ENCODE measurements around the gene UBQLN3.

The UBQLN3 gene

GRCh38 chr11:5505363-5506048 lies 4.3 kb downstream of the UBQLN3 start:
- no peak for DNase-seq (ENCODE audit: low read depth)

- DNase-seq (ENCODE audit: low read depth): no peak
These were observed 5.3 kb downstream of the UBQLN3 start for GRCh38 chr11:5504403-5504921.

- DNase-seq (ENCODE audit: low read depth): no peak
These were observed 9.4 kb downstream of the UBQLN3 start for GRCh38 chr11:5500393-5500801.

GRCh38 chr11:5499671-5500070 lies 10.1 kb downstream of the UBQLN3 start:
- DNase-seq (ENCODE audit: low read depth): no peak

DNA sequence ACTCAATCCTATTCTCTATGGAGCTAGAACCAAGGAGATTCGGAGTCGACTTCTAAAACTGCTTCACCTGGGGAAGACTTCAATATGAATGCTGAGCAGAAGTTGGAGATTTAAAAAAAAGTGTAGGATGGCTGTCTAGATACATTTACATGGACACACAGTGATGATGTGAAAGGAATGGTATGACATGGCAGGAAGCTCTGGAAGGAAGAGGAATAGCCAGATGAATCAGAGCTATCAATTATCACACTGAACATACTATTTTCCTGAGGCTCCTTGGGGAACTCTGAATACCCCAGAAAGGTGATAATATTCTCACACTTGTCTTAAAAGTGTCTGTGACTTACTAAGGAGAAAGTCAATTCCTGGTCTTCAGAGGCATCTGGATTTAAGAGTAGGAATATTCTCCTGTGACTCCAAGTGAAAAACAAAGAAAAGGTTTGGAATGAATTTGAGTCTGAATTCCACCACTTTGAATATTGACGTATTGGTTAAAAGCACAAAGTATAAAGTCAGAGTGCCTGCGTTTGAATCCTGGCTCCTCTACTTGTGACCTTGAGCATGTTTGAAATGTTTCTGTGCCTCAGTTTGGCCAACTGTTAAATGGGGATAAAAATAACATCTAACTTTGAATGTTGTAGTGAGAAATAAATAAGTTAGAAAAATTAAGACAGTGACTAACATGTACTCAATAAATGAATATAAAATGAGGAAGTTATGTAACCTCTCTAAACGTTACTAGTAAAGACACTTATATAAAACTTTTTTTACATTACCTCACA lies 20.0 kb downstream of the UBQLN3 start:
- no peak for DNase-seq (ENCODE audit: low read depth)

DNA sequence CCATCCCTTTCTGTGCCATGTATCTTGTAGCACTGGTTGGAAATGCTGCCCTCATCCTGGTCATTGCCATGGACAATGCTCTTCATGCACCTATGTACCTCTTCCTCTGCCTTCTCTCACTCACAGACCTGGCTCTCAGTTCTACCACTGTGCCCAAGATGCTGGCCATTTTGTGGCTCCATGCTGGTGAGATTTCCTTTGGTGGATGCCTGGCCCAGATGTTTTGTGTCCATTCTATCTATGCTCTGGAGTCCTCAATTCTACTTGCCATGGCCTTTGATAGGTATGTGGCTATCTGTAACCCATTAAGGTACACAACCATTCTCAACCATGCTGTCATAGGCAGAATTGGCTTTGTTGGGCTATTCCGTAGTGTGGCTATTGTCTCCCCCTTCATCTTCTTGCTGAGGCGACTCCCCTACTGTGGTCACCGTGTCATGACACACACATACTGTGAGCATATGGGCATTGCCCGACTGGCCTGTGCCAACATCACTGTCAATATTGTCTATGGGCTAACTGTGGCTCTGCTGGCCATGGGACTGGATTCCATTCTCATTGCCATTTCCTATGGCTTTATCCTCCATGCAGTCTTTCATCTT lies 20.9 kb downstream of the UBQLN3 start:
- no peak for DNase-seq (ENCODE audit: low read depth)

DNA sequence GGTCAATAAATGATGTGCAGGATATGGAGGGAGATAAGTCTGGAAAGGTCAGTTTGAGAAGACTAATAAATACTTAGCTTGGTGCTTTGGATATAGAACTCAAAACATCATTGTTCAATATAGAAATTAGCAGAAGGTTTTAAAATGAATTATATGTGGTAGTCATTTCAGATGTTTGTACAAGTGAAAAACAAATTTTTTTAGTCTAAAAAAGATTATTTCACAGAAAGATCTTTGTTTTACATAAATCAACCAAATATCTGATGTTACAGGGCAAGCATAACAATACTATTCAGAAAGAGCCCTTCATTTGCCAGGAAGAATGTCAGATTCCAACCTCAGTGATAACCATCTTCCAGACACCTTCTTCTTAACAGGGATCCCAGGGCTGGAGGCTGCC lies 21.4 kb downstream of the UBQLN3 start, which contains the start of gene OR52D1:
OR52D1 (plus strand) TSS at position 301 of the 400 bp plus-strand sequence; CDS start at position 323, 22 bp downstream.
- DNase-seq (ENCODE audit: low read depth): no peak

DNA sequence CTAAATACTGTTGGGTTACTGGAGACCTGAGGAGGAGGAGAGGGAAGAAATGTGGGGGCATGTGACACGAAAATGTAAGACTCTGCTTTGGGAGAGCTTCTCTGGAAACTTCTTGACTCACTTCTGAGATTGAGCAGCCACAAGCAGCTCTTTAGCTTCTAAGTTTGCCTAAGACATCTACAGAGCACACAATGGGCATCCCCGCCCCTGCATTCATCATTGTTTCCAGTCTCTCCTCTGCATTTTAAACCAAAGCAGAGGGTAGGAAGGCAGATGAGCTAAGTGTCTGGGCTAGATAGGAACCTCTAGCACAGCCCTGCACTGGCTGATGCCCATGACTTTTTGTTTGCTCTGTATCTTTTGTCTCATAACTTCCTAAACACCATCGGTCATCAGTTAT lies 23.3 kb downstream of the UBQLN3 start:
- no peak for DNase-seq (ENCODE audit: low read depth)

GRCh38 chr11:5486003-5486402 lies 23.8 kb downstream of the UBQLN3 start:
- no peak for DNase-seq (ENCODE audit: low read depth)

- peak; percentile 34 for DNase-seq (ENCODE audit: low read depth)
These were observed 33.5 kb downstream of the UBQLN3 start for GRCh38 chr11:5476186-5476819.

- no peak for DNase-seq (ENCODE audit: low read depth)
These were observed 35.8 kb downstream of the UBQLN3 start for GRCh38 chr11:5473921-5474320.

DNA sequence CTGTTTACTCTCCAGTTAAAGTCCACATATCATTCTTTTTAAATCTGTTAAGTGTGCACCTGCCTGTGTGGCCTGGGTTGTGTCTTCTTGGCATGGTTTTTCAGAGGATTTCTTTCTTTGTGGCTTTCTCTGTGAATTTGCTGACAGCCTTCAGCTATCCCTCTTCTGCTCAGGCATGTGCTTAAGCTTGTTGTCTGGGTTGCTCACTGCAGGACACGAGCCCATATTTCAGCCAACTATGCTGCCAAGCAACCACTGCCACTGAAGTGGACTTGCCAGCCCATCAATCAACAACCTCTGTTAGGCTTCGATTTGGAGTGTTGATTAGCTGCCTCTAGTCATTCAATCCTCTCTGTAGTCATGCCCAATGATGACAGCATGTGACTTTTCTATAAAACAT lies 42.2 kb downstream of the UBQLN3 start:
- no peak for DNase-seq (ENCODE audit: low read depth)

DNA sequence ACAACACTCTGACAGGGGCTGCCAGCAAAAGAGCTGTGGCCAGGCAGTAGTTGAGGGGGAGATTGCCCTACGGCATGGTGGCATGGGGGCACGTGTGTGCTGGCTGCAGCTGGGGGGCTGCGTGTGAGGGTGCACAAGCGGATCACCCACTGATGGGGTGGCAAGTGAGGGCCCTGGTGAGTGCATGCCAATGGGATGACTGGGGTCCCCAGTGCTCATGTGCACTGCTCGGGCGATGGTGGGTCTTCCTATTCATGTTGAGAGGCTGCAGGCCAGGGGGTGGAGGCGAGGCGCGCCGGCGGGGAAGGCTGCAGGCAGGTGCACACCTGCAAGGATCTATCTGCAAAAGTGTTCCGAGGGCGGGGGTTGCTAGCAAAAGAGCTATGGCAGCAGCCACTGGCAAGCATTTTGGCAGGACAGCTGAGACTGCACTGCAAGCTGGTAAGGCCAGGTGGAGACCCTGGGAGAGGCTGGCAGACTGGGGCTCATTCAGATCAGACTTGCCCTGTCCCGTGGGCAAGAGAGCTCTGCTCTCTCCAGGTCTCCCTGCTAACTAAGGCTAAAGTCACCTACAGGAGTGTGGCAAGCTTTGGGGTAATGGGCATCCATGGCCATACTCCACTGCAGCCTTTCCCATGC lies 48.7 kb downstream of the UBQLN3 start:
- DNase-seq (ENCODE audit: low read depth): no peak

Data from CMK (cell line).